Peyer's patch (tissue), 4 donors: ENCODE measurements around the gene VNN1. TPM values are rescaled to one million over a fixed set of nuclear protein-coding genes. Genes with fewer than 3 reads are reported as not detected.

Experiments
- DNase-seq, 3 donors: peaks; one replicate each; pipeline ENCODE4 v3.0.0-alpha.2; 2017 to 2019
- H3K27ac ChIP-seq, 4 donors: fragments of 200-600 bp; sonication (generic); one replicate each; pipeline ENCODE4 v1.5.1; 2016 to 2019
- H3K27me3 ChIP-seq, 2 donors: fragments of 200-600 bp; sonication (generic); one replicate each; pipeline ENCODE4 v1.5.1; 2019
- H3K36me3 ChIP-seq, 3 donors: fragments of 200-600 bp; sonication (generic); one replicate each; pipeline ENCODE4 v1.5.1; 2016 to 2019
- H3K4me1 ChIP-seq, 4 donors: fragments of 200-600 bp; sonication (generic); one replicate each; pipeline ENCODE4 v1.5.1; 2016 to 2019
- H3K4me3 ChIP-seq, 4 donors: fragments of 200-600 bp; sonication (generic); 1 replicate in 3 of 4; 2 replicates in 1 of 4; pipeline ENCODE4 v1.5.1; 2016 to 2019; ENCODE audit warnings: mild to moderate bottlenecking in 1 of 4
- H3K9me3 ChIP-seq, 4 donors: fragments of 200-600 bp; sonication (generic); one replicate each; pipeline ENCODE4 v1.5.1; 2016 to 2019; ENCODE audit warnings: mild to moderate bottlenecking in 1 of 4
- POLR2A ChIP-seq, 2 donors: fragments of 450-650 bp; IDR thresholded peaks; one replicate each; pipeline ENCODE4 v1.5.1; 2017; ENCODE audit warnings: antibody characterized with exemption in 2 of 2, mild to moderate bottlenecking in 2 of 2, moderate library complexity in 2 of 2
- total RNA-seq, 4 donors: library from RNA; depleted of rRNA; stranded (reverse); fragments of >200 nt; gene quantifications; one replicate each; pipeline ENCODE4 v1.1.0, GENCODE V29; 2016
- TF ChIP-seq, protein P1 (sequence below), 6 experiments: fragments of 450-650 bp in 4 of 6; fragments of 200-600 bp in 2 of 6; sonication (generic) in 1 of 6; IDR thresholded peaks; one replicate each; pipeline ENCODE4 v1.5.1; 2017 to 2019; ENCODE audit warnings: antibody characterized with exemption in 6 of 6, mild to moderate bottlenecking in 3 of 6, moderate library complexity in 1 of 6

Gene VNN1
- total RNA-seq, 4 donors from 2014 or later = 4.1 to 296 (median 96.2) TPM

- Histone ChIP-seq H3K27me3 (no peaks in the 10 kb centered on the region), H3K36me3 (no peaks in the 10 kb centered on the region), H3K27ac (no peak overlapping the region), H3K9me3 (no peaks in the 10 kb centered on the region), H3K4me1 (no peaks in the 10 kb centered on the region), H3K4me3 (no peak overlapping the region)
- no peak for DNase-seq
- TF ChIP-seq POLR2A (IDR thresholded peaks at IDR 0.05) = no peak
- TF ChIP-seq, protein P1, sequence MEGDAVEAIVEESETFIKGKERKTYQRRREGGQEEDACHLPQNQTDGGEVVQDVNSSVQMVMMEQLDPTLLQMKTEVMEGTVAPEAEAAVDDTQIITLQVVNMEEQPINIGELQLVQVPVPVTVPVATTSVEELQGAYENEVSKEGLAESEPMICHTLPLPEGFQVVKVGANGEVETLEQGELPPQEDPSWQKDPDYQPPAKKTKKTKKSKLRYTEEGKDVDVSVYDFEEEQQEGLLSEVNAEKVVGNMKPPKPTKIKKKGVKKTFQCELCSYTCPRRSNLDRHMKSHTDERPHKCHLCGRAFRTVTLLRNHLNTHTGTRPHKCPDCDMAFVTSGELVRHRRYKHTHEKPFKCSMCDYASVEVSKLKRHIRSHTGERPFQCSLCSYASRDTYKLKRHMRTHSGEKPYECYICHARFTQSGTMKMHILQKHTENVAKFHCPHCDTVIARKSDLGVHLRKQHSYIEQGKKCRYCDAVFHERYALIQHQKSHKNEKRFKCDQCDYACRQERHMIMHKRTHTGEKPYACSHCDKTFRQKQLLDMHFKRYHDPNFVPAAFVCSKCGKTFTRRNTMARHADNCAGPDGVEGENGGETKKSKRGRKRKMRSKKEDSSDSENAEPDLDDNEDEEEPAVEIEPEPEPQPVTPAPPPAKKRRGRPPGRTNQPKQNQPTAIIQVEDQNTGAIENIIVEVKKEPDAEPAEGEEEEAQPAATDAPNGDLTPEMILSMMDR (IDR thresholded peaks at IDR 0.05) = no peak
These were observed 11.6 kb upstream of the VNN1 start for GRCh38 chr6:132725471-132725870.

- no peaks in the 10 kb centered on the region for H3K36me3 ChIP-seq
- H3K27me3 ChIP-seq = no peaks in the 10 kb centered on the region
- no peak for TF ChIP-seq POLR2A (IDR thresholded peaks at IDR 0.05)
- TF ChIP-seq, protein P1 (IDR thresholded peaks at IDR 0.05) = no peak
- no peak for DNase-seq
- no peak overlapping the region for H3K27ac ChIP-seq
- H3K9me3 ChIP-seq = no peaks in the 10 kb centered on the region
- H3K4me3 ChIP-seq = no peak overlapping the region
- no peaks in the 10 kb centered on the region for H3K4me1 ChIP-seq
These were observed 6.0 kb upstream of the VNN1 start for GRCh38 chr6:132719736-132720448.

DNA sequence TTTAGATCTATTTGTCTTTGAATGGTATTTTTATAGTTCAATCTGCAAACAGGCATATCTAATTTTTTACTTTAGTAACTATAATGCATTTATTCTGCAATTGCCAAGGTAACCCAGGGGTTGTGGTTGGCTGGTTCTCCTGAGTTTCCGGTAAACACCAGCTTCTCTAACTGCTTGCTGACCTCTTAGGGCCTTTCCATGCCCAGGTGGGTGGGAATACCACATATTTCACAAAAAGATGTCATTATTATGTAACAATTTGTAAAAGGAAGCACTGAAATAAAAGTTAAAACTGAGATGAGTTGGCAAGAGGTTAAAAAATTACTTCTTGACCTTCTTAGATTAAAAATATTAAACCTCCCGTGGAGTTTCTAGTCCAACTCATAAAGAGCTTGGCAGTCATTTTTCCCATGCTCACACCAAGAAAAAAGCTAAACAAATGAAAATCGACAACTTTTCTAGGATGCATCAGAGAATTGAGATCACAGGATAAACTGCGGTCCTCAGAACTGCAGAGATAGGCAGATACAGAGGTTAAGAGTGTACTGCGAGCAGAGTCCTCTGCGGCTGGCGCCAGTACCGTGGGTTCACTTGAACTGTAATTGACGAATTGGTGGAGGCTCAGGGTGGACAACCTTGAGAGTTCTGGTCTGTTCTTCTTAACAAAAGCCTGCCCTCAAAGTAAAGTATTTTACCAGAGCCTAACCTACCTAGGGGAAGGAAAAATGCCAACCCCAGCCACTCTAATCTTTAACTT lies 2.2 kb upstream of the VNN1 start:
- H3K4me3 ChIP-seq = no peak overlapping the region
- no peaks in the 10 kb centered on the region for H3K9me3 ChIP-seq
- no peaks in the 10 kb centered on the region for H3K4me1 ChIP-seq
- H3K36me3 ChIP-seq = no peaks in the 10 kb centered on the region
- DNase-seq = no peak
- no peak overlapping the region for H3K27ac ChIP-seq
- no peak for TF ChIP-seq POLR2A (IDR thresholded peaks at IDR 0.05)
- TF ChIP-seq, protein P1 (IDR thresholded peaks at IDR 0.05) = no peak
- no peaks in the 10 kb centered on the region for H3K27me3 ChIP-seq

- Histone ChIP-seq H3K4me3 (no peak overlapping the region), H3K4me1 (no peaks in the 10 kb centered on the region), H3K27me3 (no peaks in the 10 kb centered on the region), H3K36me3 (no peaks in the 10 kb centered on the region), H3K9me3 (no peaks in the 10 kb centered on the region), H3K27ac (no peak overlapping the region)
- peak in 2 of 3 donors; percentile 68 to 84 for DNase-seq
- TF ChIP-seq, protein P1 (IDR thresholded peaks at IDR 0.05) = peak in 4 of 6 experiments; percentile 20 to 79 (median 74)
- no peak for TF ChIP-seq POLR2A (IDR thresholded peaks at IDR 0.05)
These were observed 1.3 kb upstream of the VNN1 start for GRCh38 chr6:132715204-132715603.

DNA sequence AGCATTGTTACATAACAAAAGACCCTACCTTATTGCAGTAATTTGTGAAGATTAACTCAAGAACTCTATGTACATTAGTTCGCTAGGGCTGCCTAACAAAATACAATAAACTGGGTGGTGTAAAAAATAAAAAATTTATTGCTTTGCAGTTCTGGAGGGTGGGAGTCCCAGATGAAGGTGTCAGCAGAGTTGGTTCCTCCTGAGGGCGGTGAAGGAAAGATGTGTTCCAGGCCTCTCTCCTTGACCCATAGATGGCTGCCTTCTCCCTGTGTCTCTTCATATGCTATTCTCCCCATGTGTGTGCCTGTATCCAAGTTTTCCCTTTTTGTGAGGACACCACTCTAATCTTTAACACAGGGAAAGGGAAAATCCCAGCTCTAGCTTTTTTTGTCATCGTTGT lies 305 bp upstream of the VNN1 start:
- TF ChIP-seq, protein P1 (IDR thresholded peaks at IDR 0.05) = no peak
- no peak for TF ChIP-seq POLR2A (IDR thresholded peaks at IDR 0.05)
- Histone ChIP-seq H3K4me1 (no peaks in the 10 kb centered on the region), H3K4me3 (no peak overlapping the region), H3K27me3 (no peaks in the 10 kb centered on the region), H3K27ac (peak overlapping the region in 1 of 4 donors; percentile 80), H3K9me3 (no peaks in the 10 kb centered on the region), H3K36me3 (no peaks in the 10 kb centered on the region)
- no peak for DNase-seq
